HEK293T (cell line): Measurements from ENCODE around the gene HM13.

Source experiments
- CTBP1 ChIP-seq: fragments of 450-650 bp; IDR thresholded peaks from 2 replicates; pipeline ENCODE4 v1.6.1; 2016; ENCODE audit warnings: borderline replicate concordance
- FOXM1 ChIP-seq: fragments of 450-650 bp; IDR thresholded peaks from 2 replicates; pipeline ENCODE4 v1.6.1; 2017; ENCODE audit warnings: mild to moderate bottlenecking, borderline replicate concordance
- PKNOX1 ChIP-seq: fragments of 450-650 bp; IDR thresholded peaks from 2 replicates; pipeline ENCODE4 v1.6.1; 2016

GRCh38 chr20:31474758-31475427 is 39.3 kb upstream of the HM13 start, which contains the start of the genes DEFB124 and REM1:
- no peak for TF ChIP-seq PKNOX1
- TF ChIP-seq CTBP1, result no peak
- no peak for TF ChIP-seq FOXM1
